IPS-20b (cell line): Measurements from ENCODE around the gene TRPM3.

ENCODE experiments used
- H3K27ac ChIP-seq: one replicate; pipeline ENCODE4 v1.5.1; 2013; ENCODE audit warnings: low read length
- H3K27me3 ChIP-seq: 2 replicates; pipeline ENCODE4 v1.6.1; 2013; ENCODE audit warnings: mild to moderate bottlenecking, low read length, inconsistent platforms; ENCODE audit not compliant: insufficient read depth
- H3K36me3 ChIP-seq: 2 replicates; pipeline ENCODE4 v1.6.1; 2013; ENCODE audit warnings: low read depth, mild to moderate bottlenecking, inconsistent platforms, low read length, moderate library complexity; ENCODE audit not compliant: insufficient read depth
- H3K4me1 ChIP-seq: 2 replicates; pipeline ENCODE4 v1.6.1; 2013; ENCODE audit warnings: mild to moderate bottlenecking, control low read depth, inconsistent platforms, low read length, moderate library complexity; ENCODE audit not compliant: insufficient read depth
- H3K4me3 ChIP-seq: 2 replicates; pipeline ENCODE4 v1.5.1; 2013; ENCODE audit warnings: mild to moderate bottlenecking, low read length, inconsistent platforms
- H3K9ac ChIP-seq: 2 replicates; pipeline ENCODE4 v1.6.1; 2013; ENCODE audit warnings: low read depth, mild to moderate bottlenecking, inconsistent platforms, low read length, moderate library complexity
- H3K9me3 ChIP-seq: 2 replicates; pipeline ENCODE4 v1.6.1; 2013; ENCODE audit warnings: mild to moderate bottlenecking, low read depth, low read length, inconsistent platforms; ENCODE audit not compliant: insufficient read depth

The TRPM3 gene

GRCh38 chr9:71042448-71042990, 78.9 kb downstream of the TRPM3 start:
- no peak overlapping the region for H3K27ac ChIP-seq
- no peaks in the 10 kb centered on the region for H3K27me3 ChIP-seq
- no peaks in the 10 kb centered on the region for H3K36me3 ChIP-seq
- peaks cover 13% of the 10 kb centered on the region for H3K4me1 ChIP-seq
- H3K9me3 ChIP-seq: no peaks in the 10 kb centered on the region
- H3K4me3 ChIP-seq: 0 out of 2 replicates have a peak overlapping the region, but pooled peaks have one; percentile 3
- no peak overlapping the region for H3K9ac ChIP-seq

- Histone ChIP-seq H3K9me3 (no peaks in the 10 kb centered on the region), H3K9ac (no peak overlapping the region), H3K27ac (no peak overlapping the region), H3K27me3 (no peaks in the 10 kb centered on the region), H3K36me3 (no peaks in the 10 kb centered on the region), H3K4me1 (peaks cover 6% of the 10 kb centered on the region), H3K4me3 (no peak overlapping the region)
These were observed 83.9 kb downstream of the TRPM3 start for GRCh38 chr9:71037521-71037920.

GRCh38 chr9:71036501-71036900, 84.9 kb downstream of the TRPM3 start:
- H3K9me3 ChIP-seq: no peaks in the 10 kb centered on the region
- H3K4me1 ChIP-seq: no peaks in the 10 kb centered on the region
- no peaks in the 10 kb centered on the region for H3K27me3 ChIP-seq
- no peak overlapping the region for H3K9ac ChIP-seq
- no peaks in the 10 kb centered on the region for H3K36me3 ChIP-seq
- no peak overlapping the region for H3K27ac ChIP-seq
- no peak overlapping the region for H3K4me3 ChIP-seq

GRCh38 chr9:71032779-71033178, 88.6 kb downstream of the TRPM3 start:
- Histone ChIP-seq H3K9ac (no peak overlapping the region), H3K9me3 (no peaks in the 10 kb centered on the region), H3K27ac (no peak overlapping the region), H3K27me3 (no peaks in the 10 kb centered on the region), H3K4me3 (no peak overlapping the region), H3K4me1 (peaks cover 10% of the 10 kb centered on the region; the same call in 1 of the 2 replicates), H3K36me3 (no peaks in the 10 kb centered on the region)

- Histone ChIP-seq H3K9me3 (no peaks in the 10 kb centered on the region), H3K9ac (no peak overlapping the region), H3K27me3 (no peaks in the 10 kb centered on the region), H3K4me1 (peaks cover 10% of the 10 kb centered on the region; the same call in 1 of the 2 replicates), H3K4me3 (no peak overlapping the region), H3K27ac (no peak overlapping the region), H3K36me3 (no peaks in the 10 kb centered on the region)
These were observed 95.7 kb downstream of the TRPM3 start for GRCh38 chr9:71025728-71026127.

- no peaks in the 10 kb centered on the region for H3K9me3 ChIP-seq
- no peaks in the 10 kb centered on the region for H3K27me3 ChIP-seq
- no peak overlapping the region for H3K4me3 ChIP-seq
- no peak overlapping the region for H3K27ac ChIP-seq
- H3K36me3 ChIP-seq: no peaks in the 10 kb centered on the region
- no peak overlapping the region for H3K9ac ChIP-seq
- H3K4me1 ChIP-seq: peaks cover 10% of the 10 kb centered on the region; the same call in 1 of the 2 replicates
These were observed 96.2 kb downstream of the TRPM3 start for GRCh38 chr9:71025201-71025600.

GRCh38 chr9:71010258-71010657, 111.2 kb downstream of the TRPM3 start:
- no peaks in the 10 kb centered on the region for H3K27me3 ChIP-seq
- no peak overlapping the region for H3K9ac ChIP-seq
- H3K9me3 ChIP-seq: peaks cover 6% of the 10 kb centered on the region
- no peaks in the 10 kb centered on the region for H3K4me1 ChIP-seq
- no peak overlapping the region for H3K27ac ChIP-seq
- H3K36me3 ChIP-seq: no peaks in the 10 kb centered on the region
- H3K4me3 ChIP-seq: no peak overlapping the region

- H3K9me3 ChIP-seq: peaks cover 11% of the 10 kb centered on the region
- H3K9ac ChIP-seq: no peak overlapping the region
- H3K36me3 ChIP-seq: no peaks in the 10 kb centered on the region
- no peaks in the 10 kb centered on the region; the same call in 1 of the 2 replicates for H3K4me1 ChIP-seq
- no peaks in the 10 kb centered on the region for H3K27me3 ChIP-seq
- H3K27ac ChIP-seq: no peak overlapping the region
- no peak overlapping the region for H3K4me3 ChIP-seq
These were observed 116.0 kb downstream of the TRPM3 start for GRCh38 chr9:71005456-71005855.

- H3K4me1 ChIP-seq: peaks cover 3% of the 10 kb centered on the region; the same call in 1 of the 2 replicates
- no peaks in the 10 kb centered on the region for H3K36me3 ChIP-seq
- no peak overlapping the region for H3K4me3 ChIP-seq
- no peak overlapping the region for H3K27ac ChIP-seq
- no peaks in the 10 kb centered on the region for H3K27me3 ChIP-seq
- peaks cover 11% of the 10 kb centered on the region for H3K9me3 ChIP-seq
- no peak overlapping the region for H3K9ac ChIP-seq
These were observed 117.2 kb downstream of the TRPM3 start for GRCh38 chr9:71004196-71004595.

GRCh38 chr9:71003346-71003745, 118.1 kb downstream of the TRPM3 start:
- Histone ChIP-seq H3K27me3 (no peaks in the 10 kb centered on the region), H3K27ac (no peak overlapping the region), H3K9ac (no peak overlapping the region), H3K36me3 (no peaks in the 10 kb centered on the region), H3K4me3 (no peak overlapping the region), H3K9me3 (peaks cover 11% of the 10 kb centered on the region), H3K4me1 (peaks cover 3% of the 10 kb centered on the region; the same call in 1 of the 2 replicates)

GRCh38 chr9:71001780-71002386, 119.5 kb downstream of the TRPM3 start:
- no peaks in the 10 kb centered on the region for H3K27me3 ChIP-seq
- peaks cover 3% of the 10 kb centered on the region; the same call in 1 of the 2 replicates for H3K4me1 ChIP-seq
- H3K9ac ChIP-seq: no peak overlapping the region

GRCh38 chr9:70998962-70999361, 122.5 kb downstream of the TRPM3 start:
- H3K27ac ChIP-seq: no peak overlapping the region
- peaks cover 6% of the 10 kb centered on the region; the same call in 1 of the 2 replicates for H3K4me1 ChIP-seq
- no peaks in the 10 kb centered on the region for H3K9me3 ChIP-seq
- no peak overlapping the region for H3K9ac ChIP-seq
- no peaks in the 10 kb centered on the region; the same call in 1 of the 2 replicates for H3K27me3 ChIP-seq
- H3K36me3 ChIP-seq: no peaks in the 10 kb centered on the region
- H3K4me3 ChIP-seq: no peak overlapping the region

More at GRCh38 chr9:71001780-71002386, 119.5 kb downstream of the TRPM3 start:
- H3K36me3 ChIP-seq: no peaks in the 10 kb centered on the region
- no peak overlapping the region for H3K4me3 ChIP-seq
- no peak overlapping the region for H3K27ac ChIP-seq
- peaks cover 11% of the 10 kb centered on the region for H3K9me3 ChIP-seq
